K562 (cell line): ENCODE measurements around the gene ANOS1. TPM values are rescaled to one million over a fixed set of nuclear protein-coding genes. Genes with fewer than 3 reads are reported as not detected.

Experiments
- ATAC-seq: fragments of 200-7000 bp; cut with Tn5 transposase; 3 replicates; pipeline ENCODE4 v1.9.1; 2020; ENCODE audit warnings: moderate library complexity
- BruUV-seq: library from RNA; stranded (reverse); fragments of 400-500 nt; replicated peaks from 2 replicates; lab custom pipeline; 2021; lab: Mats Ljungman, UMichigan
- CTCF ChIA-PET: fragments of 300-600 bp; formaldehyde crosslinking; extraction: SDS; loops from one replicate; lab custom pipeline; 2021; ENCODE audit warnings: low intra/inter-chr PET ratio; lab: Yijun Ruan, JAX
- POLR2A ChIA-PET: fragments of 300-600, 350-650 bp; sonication (Branson Sonifier 250); formaldehyde crosslinking; extraction: SDS; loops from one replicate; lab custom pipeline; 2021; ENCODE audit warnings: antibody characterized with exemption, inconsistent platforms; lab: Yijun Ruan, JAX
- DNase-seq, 4 experiments: peaks; one replicate each; pipeline versions ENCODE4 v3.0.0 to v3.0.0-alpha.2; 2011 to 2018; ENCODE audit warnings: low spot score in 3 of 4, mixed read lengths in 3 of 4; ENCODE audit errors: extremely low read depth in 1 of 4
- FAIRE-seq: peaks from 2 replicates; lab custom pipeline; 2011; peaks lifted over from hg19 to GRCh38; lab: Jason Lieb, UNC
- H2AFZ ChIP-seq: 2 replicates; pipeline ENCODE4 v1.6.0; 2011; ENCODE audit warnings: low read depth, low read length, control low read depth, inconsistent platforms
- H3K27ac ChIP-seq: fragments of 200-600 bp; 3 replicates; pipeline ENCODE4 v1.8.0; 2011; ENCODE audit warnings: low read depth, mild to moderate bottlenecking, control low read depth, inconsistent platforms, low read length, moderate library complexity, mixed read lengths; ENCODE audit errors: extremely low read depth
- H3K27me3 ChIP-seq, 2 experiments: fragments of 300-600 bp in 1 of 2; 2 replicates in 1 of 2; 3 replicates in 1 of 2; pipeline versions ENCODE4 v1.6.0 to v1.8.0; 2011; ENCODE audit warnings: inconsistent platforms in 2 of 2, low read length in 2 of 2, mild to moderate bottlenecking in 1 of 2, mixed read lengths in 1 of 2, moderate library complexity in 1 of 2; ENCODE audit not compliant: control insufficient read depth in 2 of 2, insufficient read depth in 2 of 2
- H3K36me3 ChIP-seq: fragments of 300-600 bp; 3 replicates; pipeline ENCODE4 v1.8.0; 2011; ENCODE audit warnings: mild to moderate bottlenecking, low read length, inconsistent platforms; ENCODE audit not compliant: control insufficient read depth, insufficient read depth
- H3K4me1 ChIP-seq, 2 experiments: fragments of 200-600 bp in 1 of 2; replicated peaks in 1 of 2; 2 replicates in 1 of 2; 3 replicates in 1 of 2; pipeline versions ENCODE4 v1.5.1 to v1.8.0; 2011; ENCODE audit warnings: inconsistent platforms in 2 of 2, low read length in 2 of 2, mild to moderate bottlenecking in 1 of 2, mixed read lengths in 1 of 2, moderate library complexity in 1 of 2; ENCODE audit not compliant: control insufficient read depth in 2 of 2, insufficient read depth in 2 of 2
- H3K4me2 ChIP-seq: 2 replicates; pipeline ENCODE4 v1.6.1; 2011; ENCODE audit warnings: low read length, control low read depth, inconsistent platforms, mixed read lengths; ENCODE audit not compliant: insufficient read depth
- H3K4me3 ChIP-seq: fragments of 200-600 bp; sonication (generic), shearing (Covaris generic); 2 replicates; pipeline ENCODE4 v1.5.1; 2016; ENCODE audit warnings: control low read depth, inconsistent platforms
- H3K79me2 ChIP-seq: fragments of 200-600 bp; 3 replicates; pipeline ENCODE4 v1.8.0; 2011; ENCODE audit warnings: low read length, inconsistent platforms; ENCODE audit not compliant: control insufficient read depth, insufficient read depth
- H3K9ac ChIP-seq, 2 experiments: 2 replicates each; pipeline versions ENCODE4 v1.6.0 to v1.6.1; 2011; ENCODE audit warnings: low read depth in 2 of 2, low read length in 2 of 2, control low read depth in 1 of 2, inconsistent platforms in 1 of 2, mild to moderate bottlenecking in 1 of 2, mixed read lengths in 1 of 2; ENCODE audit not compliant: insufficient read depth in 1 of 2
- H3K9me1 ChIP-seq: one replicate; pipeline ENCODE4 v1.6.0; 2011; ENCODE audit warnings: inconsistent platforms, mild to moderate bottlenecking, low read length, moderate library complexity; ENCODE audit not compliant: control insufficient read depth, insufficient read depth
- H3K9me3 ChIP-seq: replicated peaks from 2 replicates; pipeline ENCODE4 v1.5.1; 2011; ENCODE audit warnings: low read depth, low read length, inconsistent platforms; ENCODE audit not compliant: control insufficient read depth, insufficient read depth
- H4K20me1 ChIP-seq: replicated peaks from 2 replicates; pipeline ENCODE4 v1.6.1; 2011; ENCODE audit warnings: low read length, inconsistent platforms, mixed read lengths; ENCODE audit not compliant: control insufficient read depth, insufficient read depth
- CAMTA2 ChIP-seq: fragments of 250-450 bp; sonication (Bioruptor Pico); conservative IDR thresholded peaks from 2 replicates; pipeline ENCODE4 v1.5.1; 2022
- GATAD2A ChIP-seq: fragments of 450-650 bp; IDR thresholded peaks from 2 replicates; pipeline ENCODE4 v1.6.1; 2017
- HDAC6 ChIP-seq: IDR thresholded peaks from 2 replicates; pipeline ENCODE4 v1.6.1; 2012; ENCODE audit warnings: low read depth, mild to moderate bottlenecking, control low read depth, inconsistent platforms, low read length, moderate library complexity
- ILK ChIP-seq: fragments of 450-650 bp; IDR thresholded peaks from 2 replicates; pipeline ENCODE4 v1.6.1; 2016; ENCODE audit warnings: missing genetic modification characterization, low read depth, mild to moderate bottlenecking, missing compliant biosample characterization, moderate library complexity, borderline replicate concordance
- JUN ChIP-seq, 2 experiments: sonication (generic) in 1 of 2; formaldehyde crosslinking in 1 of 2; IDR thresholded peaks; 2 replicates each; pipeline versions ENCODE4 v1.6.1 to v1.8.0; 2012 to 2022; ENCODE audit warnings: borderline replicate concordance in 2 of 2, mild to moderate bottlenecking in 2 of 2, improper control_type of control experiment in 1 of 2, low read depth in 1 of 2, low read length in 1 of 2, missing genetic modification reagents in 1 of 2
- L3MBTL2 ChIP-seq: fragments of 450-650 bp; IDR thresholded peaks from 2 replicates; pipeline ENCODE4 v1.6.1; 2016; ENCODE audit warnings: mild to moderate bottlenecking, moderate library complexity
- MAFG ChIP-seq: fragments of 450-650 bp; conservative IDR thresholded peaks from 2 replicates; pipeline ENCODE4 v1.6.1; 2016; ENCODE audit warnings: missing genetic modification characterization, missing compliant biosample characterization
- MBD2 ChIP-seq: sonication (generic); IDR thresholded peaks from 2 replicates; pipeline ENCODE4 v1.6.1; 2016; ENCODE audit warnings: low read depth, borderline replicate concordance
- MYC ChIP-seq, 2 experiments: fragments of 250-450 bp in 1 of 2; sonication (Bioruptor Pico) in 1 of 2; IDR thresholded peaks; 2 replicates each; pipeline versions ENCODE4 v1.5.1 to v1.6.1; 2012 to 2021; ENCODE audit warnings: low read depth in 2 of 2, borderline replicate concordance in 1 of 2, improper control_type of control experiment in 1 of 2, low read length in 1 of 2, mild to moderate bottlenecking in 1 of 2, moderate library complexity in 1 of 2
- PYGO2 ChIP-seq: fragments of 450-650 bp; IDR thresholded peaks from 2 replicates; pipeline ENCODE4 v1.6.1; 2016; ENCODE audit warnings: mild to moderate bottlenecking, missing genetic modification characterization, moderate library complexity, missing compliant biosample characterization
- SRSF3 ChIP-seq: fragments of 200-400 bp; formaldehyde crosslinking; IDR thresholded peaks from 2 replicates; pipeline ENCODE4 v1.6.1; 2016; ENCODE audit warnings: mild to moderate bottlenecking, low read length, moderate library complexity; ENCODE audit not compliant: insufficient read depth
- TAF9B ChIP-seq: fragments of 450-650 bp; IDR thresholded peaks from 2 replicates; pipeline ENCODE4 v1.6.1; 2018; ENCODE audit warnings: mild to moderate bottlenecking; ENCODE audit not compliant: partially characterized antibody
- ZNF354B ChIP-seq: fragments of 250-450 bp; sonication (Bioruptor Pico); IDR thresholded peaks from 2 replicates; pipeline ENCODE4 v1.4.0; 2020
- WGBS: fragments of 100-300 bp; shearing (Covaris generic); methylation state at CpG from one replicate; pipeline ENCODE4 v1.1.6; 2016; ENCODE audit warnings: low coverage, mixed read lengths; ENCODE audit not compliant: insufficient coverage; ENCODE audit errors: missing lambda C conversion rate; 5-methylcytosine and 5-hydroxymethylcytosine counted together
- in situ Hi-C: fragments of 300-500 bp; cut with MboI; formaldehyde crosslinking; loops from 4 replicates; pipeline ENCODE4 v1.15.0; 2018; ENCODE audit warnings: inconsistent platforms, mixed read lengths
- intact Hi-C: fragments of 100-400 bp; cut with micrococcal nuclease; formaldehyde crosslinking; loops from 2 replicates; pipeline ENCODE4 v1.14.2; 2022
- polyA plus RNA-seq, 8 experiments: library from polyadenylated mRNA; depleted of rRNA in 4 of 8; stranded (reverse) in 5 of 8; unstranded in 3 of 8; fragments of >200 nt; fragmentation: Nextera tagmentation in 2 of 8; fragmentation: Illumina TruSeq in 1 of 8; extraction: Ambion mirVana in 2 of 8; extraction: Trizol in 1 of 8; gene quantifications; 2 replicates each; pipeline versions ENCODE4 v1.2.1 to v1.2.3, GENCODE V29; 2011 to 2014; ENCODE audit warnings: inconsistent platforms in 1 of 8, missing spikeins in 1 of 8
- total RNA-seq, 7 experiments: library from RNA; depleted of rRNA in 6 of 7; stranded (reverse); fragments of >200 nt in 6 of 7; fragmentation: Illumina TruSeq in 2 of 7; extraction: Trizol in 2 of 7; gene quantifications; 2 replicates each; pipeline versions ENCODE4 v1.2.1 to v1.2.3, GENCODE V29; 2011 to 2021; ENCODE audit warnings: low replicate concordance in 1 of 7
- TF ChIP-seq, protein P1 (sequence below): fragments of 250-450 bp; sonication (Bioruptor Pico); IDR thresholded peaks from 2 replicates; pipeline ENCODE4 v1.4.0; 2020; ENCODE audit warnings: mild to moderate bottlenecking, moderate library complexity, borderline replicate concordance

Gene ANOS1
- total and polyA plus RNA-seq, 9 of the 15 experiments (the other 6 are each of a cell fraction or from before 2014, with no cell fraction given), result 0.04 TPM; not detected in 8

DNA sequence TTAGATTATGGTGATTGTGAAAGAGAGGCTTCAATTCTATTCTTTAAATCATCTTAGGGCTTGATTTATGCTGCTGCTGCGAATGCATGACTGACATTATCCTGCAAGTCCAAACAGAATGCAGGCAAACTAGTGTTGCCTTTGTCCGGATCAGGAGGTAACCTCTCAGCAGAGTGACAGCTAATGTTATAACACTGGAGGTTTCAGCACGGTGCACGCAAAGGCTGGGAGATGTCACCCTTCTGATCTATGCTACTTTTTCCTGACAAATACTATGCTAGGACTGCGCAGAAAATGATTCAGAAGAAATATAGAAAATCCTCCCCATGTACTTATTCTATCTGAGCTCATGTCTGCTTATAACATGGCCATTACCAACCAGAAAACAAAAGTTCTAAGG lies 48.2 kb downstream of the ANOS1 start:
- Histone ChIP-seq H3K27me3 (no peaks in the 10 kb centered on the region), H3K4me2 (no peak overlapping the region), H3K9me3 (no peaks in the 10 kb centered on the region), H3K27ac (no peak overlapping the region), H3K36me3 (no peaks in the 10 kb centered on the region), H3K79me2 (no peaks in the 10 kb centered on the region), H3K4me1 (no peaks in the 10 kb centered on the region), H4K20me1 (no peaks in the 10 kb centered on the region), H3K4me3 (no peak overlapping the region), H3K9ac (no peak overlapping the region), H3K9me1 (no peaks in the 10 kb centered on the region), H2AFZ (no peak overlapping the region)
- FAIRE-seq, result no peak
- no peak for ATAC-seq
- DNase-seq, result no peak
- in situ Hi-C loops, result no loop called here
- no TSS peak for BruUV-seq
- WGBS, result 0% methylated on average over 5 of the region's 5 CpGs
- ChIA-PET CTCF (no interaction called here), POLR2A (no interaction called here)
- TF ChIP-seq HDAC6, result no peak
- no peak for TF ChIP-seq ILK
- no peak for TF ChIP-seq TAF9B
- no peak for TF ChIP-seq JUN (IDR thresholded peaks at IDR 0.05; ENCODE audit: borderline replicate concordance, low read depth, low read length)
- no peak for TF ChIP-seq JUN (CRISPR knock-in tag; IDR thresholded peaks at IDR 0.05; ENCODE audit: borderline replicate concordance)
- TF ChIP-seq, protein P1, sequence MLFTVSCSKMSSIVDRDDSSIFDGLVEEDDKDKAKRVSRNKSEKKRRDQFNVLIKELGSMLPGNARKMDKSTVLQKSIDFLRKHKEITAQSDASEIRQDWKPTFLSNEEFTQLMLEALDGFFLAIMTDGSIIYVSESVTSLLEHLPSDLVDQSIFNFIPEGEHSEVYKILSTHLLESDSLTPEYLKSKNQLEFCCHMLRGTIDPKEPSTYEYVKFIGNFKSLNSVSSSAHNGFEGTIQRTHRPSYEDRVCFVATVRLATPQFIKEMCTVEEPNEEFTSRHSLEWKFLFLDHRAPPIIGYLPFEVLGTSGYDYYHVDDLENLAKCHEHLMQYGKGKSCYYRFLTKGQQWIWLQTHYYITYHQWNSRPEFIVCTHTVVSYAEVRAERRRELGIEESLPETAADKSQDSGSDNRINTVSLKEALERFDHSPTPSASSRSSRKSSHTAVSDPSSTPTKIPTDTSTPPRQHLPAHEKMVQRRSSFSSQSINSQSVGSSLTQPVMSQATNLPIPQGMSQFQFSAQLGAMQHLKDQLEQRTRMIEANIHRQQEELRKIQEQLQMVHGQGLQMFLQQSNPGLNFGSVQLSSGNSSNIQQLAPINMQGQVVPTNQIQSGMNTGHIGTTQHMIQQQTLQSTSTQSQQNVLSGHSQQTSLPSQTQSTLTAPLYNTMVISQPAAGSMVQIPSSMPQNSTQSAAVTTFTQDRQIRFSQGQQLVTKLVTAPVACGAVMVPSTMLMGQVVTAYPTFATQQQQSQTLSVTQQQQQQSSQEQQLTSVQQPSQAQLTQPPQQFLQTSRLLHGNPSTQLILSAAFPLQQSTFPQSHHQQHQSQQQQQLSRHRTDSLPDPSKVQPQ (CRISPR knock-in tag), result no peak
- no peak for TF ChIP-seq GATAD2A
- no peak for TF ChIP-seq ZNF354B (CRISPR knock-in tag)
- TF ChIP-seq MBD2, result no peak
- no peak for TF ChIP-seq SRSF3
- TF ChIP-seq MAFG (tag), result no peak
- TF ChIP-seq PYGO2, result no peak
- no peak for TF ChIP-seq CAMTA2 (CRISPR knock-in tag)
- TF ChIP-seq MYC (IDR thresholded peaks at IDR 0.05; ENCODE audit: low read depth, low read length), result no peak
- TF ChIP-seq MYC (CRISPR knock-in tag; IDR thresholded peaks at IDR 0.05; ENCODE audit: borderline replicate concordance, low read depth), result no peak
- no peak for TF ChIP-seq L3MBTL2
- TF ChIP-seq, all 486 proteins: peak for 0
- intact Hi-C loops, result no loop called here
